Esophagus muscularis mucosa (tissue), 3 donors: ENCODE measurements around the gene TANGO6.

Experiments used
- CTCF ChIP-seq, 3 experiments: fragments of 200-600 bp in 2 of 3; fragments of 450-650 bp in 1 of 3; sonication (generic) in 2 of 3; IDR thresholded peaks; one replicate each; pipeline ENCODE4 v1.5.1; 2017 to 2019; ENCODE audit warnings: antibody characterized with exemption in 3 of 3, mild to moderate bottlenecking in 2 of 3, moderate library complexity in 1 of 3
- POLR2A ChIP-seq: fragments of 450-650 bp; IDR thresholded peaks from one replicate; pipeline ENCODE4 v1.6.1; 2017; ENCODE audit warnings: antibody characterized with exemption, moderate library complexity, mild to moderate bottlenecking, low read depth
- POLR2AphosphoS5 ChIP-seq, 2 donors: sonication (generic); formaldehyde crosslinking; IDR thresholded peaks; one replicate each; pipeline ENCODE4 v1.6.1; 2017; ENCODE audit warnings: antibody characterized with exemption in 2 of 2

GRCh38 chr16:68909099-68909733 is 65.9 kb downstream of the TANGO6 start:
- TF ChIP-seq POLR2A (no peak), CTCF (IDR thresholded peaks at IDR 0.05) (no peak), POLR2AphosphoS5 (IDR thresholded peaks at IDR 0.05) (no peak)
